ENCODE data around the gene CYGB. TPM values are rescaled to one million over a fixed set of nuclear protein-coding genes. Genes with fewer than 3 reads are reported as not detected.

CYGB gene
- total RNA-seq (2022; extraction: Qiagen RNA extraction), result 0.60 to 1.8 TPM (median 1.1 TPM) in 5 replicates

DNA sequence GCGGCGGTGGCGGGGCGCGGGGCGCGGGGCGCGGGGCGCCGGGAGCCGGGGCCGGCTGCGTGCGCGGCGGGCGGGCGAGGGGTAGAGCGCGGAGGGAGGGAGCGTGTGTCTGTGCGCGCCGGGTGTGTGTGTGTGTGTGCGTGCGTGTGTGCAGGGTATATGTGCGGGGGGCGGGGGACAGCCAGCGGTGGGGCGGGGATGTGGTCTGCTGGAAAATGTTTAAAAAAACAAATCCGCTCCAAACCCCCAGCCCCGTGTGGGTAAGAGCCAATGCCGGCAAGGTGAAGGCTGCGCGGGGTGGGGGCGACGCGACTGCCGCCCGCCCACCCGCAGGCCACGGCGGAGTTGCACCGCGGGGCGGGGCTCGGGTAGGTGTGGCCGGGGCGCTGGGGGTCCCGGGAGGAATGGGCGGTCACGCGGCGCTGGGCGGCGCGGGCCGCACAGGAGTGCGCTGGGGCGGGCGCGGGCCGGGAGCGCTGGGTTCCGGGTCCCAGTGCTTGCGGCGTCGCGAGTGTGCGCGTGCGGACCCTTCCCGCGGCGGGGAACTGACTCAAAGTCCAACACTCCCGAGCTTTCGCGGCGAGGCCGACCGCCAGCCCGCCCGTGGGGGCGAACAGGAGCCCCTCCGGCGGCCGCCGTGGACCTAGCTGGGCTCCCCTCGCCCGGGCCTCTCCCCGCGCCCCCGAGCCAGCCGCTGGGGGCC lies at the start of gene CYGB:
CYGB (minus strand) TSS at position 132 of the 703 bp plus-strand sequence. CDS start 167 bp downstream, outside the sequence.

DNA sequence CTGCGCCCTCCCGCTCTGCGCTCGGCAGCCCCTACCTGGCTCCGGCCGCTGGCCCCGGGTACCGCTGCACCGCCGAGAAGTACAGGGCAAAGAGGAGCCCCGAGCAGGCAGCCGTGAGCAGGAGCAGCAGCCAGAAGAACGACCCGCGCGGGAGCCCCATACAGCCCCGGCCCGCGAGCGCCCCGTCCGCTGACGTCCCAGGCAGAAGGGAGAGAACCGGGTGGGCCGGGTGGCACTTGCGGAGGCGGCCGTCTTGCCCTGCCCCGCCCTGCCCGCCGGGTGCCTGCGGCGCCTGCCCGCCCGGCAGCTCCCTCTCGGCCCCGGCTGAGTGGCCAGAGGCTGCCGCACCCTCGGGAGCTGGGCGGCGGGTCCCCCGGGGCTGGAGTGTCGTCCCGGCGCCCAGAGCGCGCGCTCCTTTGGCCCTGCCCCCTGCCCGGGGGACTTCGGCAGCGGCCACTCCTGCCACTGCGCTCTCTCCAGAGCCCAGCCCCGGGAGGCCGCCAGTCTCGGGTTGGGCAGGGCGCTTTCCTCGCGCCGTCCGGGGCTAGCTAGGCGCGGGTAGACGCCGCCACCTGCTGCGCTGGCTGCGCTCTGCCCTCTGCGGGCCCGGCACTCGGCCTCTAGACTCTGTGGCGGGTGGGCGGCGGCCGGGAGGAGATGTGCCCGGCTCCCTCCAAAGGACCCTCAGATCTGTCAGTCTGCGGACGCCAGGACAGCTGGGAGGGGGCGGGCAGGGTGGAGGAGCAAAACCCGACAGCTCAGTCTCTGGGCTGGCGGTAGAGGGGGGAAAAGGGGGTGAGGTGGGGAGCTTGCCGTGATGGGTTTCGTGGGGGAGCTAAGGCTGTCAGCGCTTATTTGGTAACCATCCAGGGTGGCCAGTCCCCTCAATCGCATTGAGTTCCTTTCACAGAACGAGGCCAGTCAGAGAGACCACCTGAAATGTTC lies 48.4 kb upstream of the CYGB start, which contains the start of gene ST6GALNAC2:
ST6GALNAC2 (minus strand) TSS at position 212 of the 945 bp plus-strand sequence; CDS start at position 160, 52 bp downstream.

DNA sequence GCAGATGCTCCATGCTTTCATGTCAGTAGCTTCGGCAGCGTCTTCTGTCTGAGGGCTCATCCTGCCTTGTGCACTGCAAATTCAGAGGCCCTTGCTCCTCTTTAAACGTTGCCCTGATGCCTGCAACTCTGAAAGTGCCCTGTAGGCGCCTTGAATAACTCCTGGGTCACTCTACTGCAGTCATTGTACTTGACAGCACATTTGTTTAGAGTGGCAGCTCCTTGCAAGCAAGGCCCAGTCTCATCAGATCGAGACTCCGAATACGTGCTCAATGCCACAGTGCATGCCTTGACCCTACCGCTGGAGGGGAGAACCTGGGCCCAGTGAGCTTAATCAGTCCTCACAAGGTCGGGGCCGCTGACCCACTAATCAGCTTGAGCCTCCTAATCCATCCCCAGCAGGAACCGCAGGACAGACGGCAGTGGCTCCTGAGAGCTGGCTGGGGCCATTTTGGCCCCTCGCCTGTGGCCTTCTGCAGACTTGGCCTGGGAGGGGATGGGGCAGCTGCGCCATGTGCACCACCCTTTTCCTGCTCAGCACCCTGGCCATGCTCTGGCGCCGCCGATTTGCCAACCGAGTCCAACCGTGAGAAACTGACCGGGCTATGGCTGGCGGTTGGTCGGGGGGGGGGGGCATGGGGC lies 2.2 kb upstream of the CYGB start, which contains the start of gene PRCD:
PRCD (plus strand) TSS at position 414 of the 641 bp plus-strand sequence; CDS start at position 512, 98 bp downstream.

GRCh38 chr17:76501018-76501826 lies 36.3 kb downstream of the CYGB start, which contains the start of gene RHBDF2:
RHBDF2 (minus strand) TSS chr17:76501423; CDS start chr17:76481524, 19,899 bp downstream.

Other genes starting within 250 kb of the CYGB start
- 0.45 to 1.5 TPM (median 1.2 TPM) in 5 replicates for gene QRICH2, start 229.4 kb downstream of the CYGB start, total RNA-seq (2022; extraction: Qiagen RNA extraction)
- 51.1 to 64.4 TPM (median 58.5 TPM) in 5 replicates for gene PRPSAP1, start 183.8 kb downstream of the CYGB start, total RNA-seq (2022; extraction: Qiagen RNA extraction)
- gene SPHK1, start 153.1 kb downstream of the CYGB start, total RNA-seq (2022; extraction: Qiagen RNA extraction), result 35.7 to 54.0 TPM (median 44.8 TPM) in 5 replicates
- 23.1 to 32.6 TPM (median 29.5 TPM) in 5 replicates for gene UBE2O, start 84.6 kb downstream of the CYGB start, total RNA-seq (2022; extraction: Qiagen RNA extraction)
- gene AANAT, start 70.1 kb downstream of the CYGB start, total RNA-seq (2022; extraction: Qiagen RNA extraction), result 0.20 to 0.81 TPM (median 0.64 TPM) in 4 of 5 replicates, not detected in the other
- gene RHBDF2, start 36.3 kb downstream of the CYGB start, total RNA-seq (2022; extraction: Qiagen RNA extraction), result 45.2 to 69.1 TPM (median 63.0 TPM) in 5 replicates
- not detected in 5 replicates for gene PRCD, start 2.3 kb upstream of the CYGB start, total RNA-seq (2022; extraction: Qiagen RNA extraction)
- 0.23 to 0.61 TPM (median 0.33 TPM) in 5 replicates for gene ST6GALNAC2, start 48.2 kb upstream of the CYGB start, total RNA-seq (2022; extraction: Qiagen RNA extraction)
- gene ST6GALNAC1, start 106.0 kb upstream of the CYGB start, total RNA-seq (2022; extraction: Qiagen RNA extraction), result 0.21 to 0.49 TPM (median 0.37 TPM) in 5 replicates
- 58.0 to 75.0 TPM (median 65.0 TPM) in 5 replicates for gene MXRA7, start 173.3 kb upstream of the CYGB start, total RNA-seq (2022; extraction: Qiagen RNA extraction)
- 72.6 to 78.6 TPM (median 75.6 TPM) in 5 replicates for gene JMJD6, start 188.9 kb upstream of the CYGB start, total RNA-seq (2022; extraction: Qiagen RNA extraction)
- 56.4 to 59.8 TPM (median 59.0 TPM) in 5 replicates for gene METTL23, start 189.1 kb upstream of the CYGB start, total RNA-seq (2022; extraction: Qiagen RNA extraction)
- 395 to 461 TPM (median 439 TPM) in 5 replicates for gene SRSF2, start 199.6 kb upstream of the CYGB start, total RNA-seq (2022; extraction: Qiagen RNA extraction)
- 19.4 to 21.8 TPM (median 20.4 TPM) in 5 replicates for gene MFSD11, start 200.4 kb upstream of the CYGB start, total RNA-seq (2022; extraction: Qiagen RNA extraction)

Data from A549 treated with Mapracorat at 1 μM for 4 hours (cell line).